Hepatocyte (in vitro differentiated cells): ENCODE results near the gene KRTAP9-9.
"Not testable (repeated sequence)": the region's sequence is repeated elsewhere in the genome, so short reads cannot be mapped to it uniquely, and the experiment has no call there.

Experiments used
- EZH2 ChIP-seq: fragments of 200-600 bp; sonication (generic); IDR thresholded peaks from 2 replicates; pipeline ENCODE4 v1.6.1; 2016; ENCODE audit warnings: antibody characterized with exemption, mild to moderate bottlenecking, borderline replicate concordance
- EZH2phosphoT487 ChIP-seq: fragments of 200-600 bp; sonication (generic); IDR thresholded peaks from one replicate; pipeline ENCODE4 v1.6.1; 2018; ENCODE audit warnings: antibody characterized with exemption, mild to moderate bottlenecking, low read depth, moderate library complexity; ENCODE audit not compliant: unreplicated experiment, severe bottlenecking
- TF ChIP-seq, protein P1 (sequence below): fragments of 200-600 bp; sonication (generic); IDR thresholded peaks from 2 replicates; pipeline ENCODE4 v1.5.1; 2016; ENCODE audit warnings: antibody characterized with exemption, mild to moderate bottlenecking; ENCODE audit not compliant: poor library complexity

DNA sequence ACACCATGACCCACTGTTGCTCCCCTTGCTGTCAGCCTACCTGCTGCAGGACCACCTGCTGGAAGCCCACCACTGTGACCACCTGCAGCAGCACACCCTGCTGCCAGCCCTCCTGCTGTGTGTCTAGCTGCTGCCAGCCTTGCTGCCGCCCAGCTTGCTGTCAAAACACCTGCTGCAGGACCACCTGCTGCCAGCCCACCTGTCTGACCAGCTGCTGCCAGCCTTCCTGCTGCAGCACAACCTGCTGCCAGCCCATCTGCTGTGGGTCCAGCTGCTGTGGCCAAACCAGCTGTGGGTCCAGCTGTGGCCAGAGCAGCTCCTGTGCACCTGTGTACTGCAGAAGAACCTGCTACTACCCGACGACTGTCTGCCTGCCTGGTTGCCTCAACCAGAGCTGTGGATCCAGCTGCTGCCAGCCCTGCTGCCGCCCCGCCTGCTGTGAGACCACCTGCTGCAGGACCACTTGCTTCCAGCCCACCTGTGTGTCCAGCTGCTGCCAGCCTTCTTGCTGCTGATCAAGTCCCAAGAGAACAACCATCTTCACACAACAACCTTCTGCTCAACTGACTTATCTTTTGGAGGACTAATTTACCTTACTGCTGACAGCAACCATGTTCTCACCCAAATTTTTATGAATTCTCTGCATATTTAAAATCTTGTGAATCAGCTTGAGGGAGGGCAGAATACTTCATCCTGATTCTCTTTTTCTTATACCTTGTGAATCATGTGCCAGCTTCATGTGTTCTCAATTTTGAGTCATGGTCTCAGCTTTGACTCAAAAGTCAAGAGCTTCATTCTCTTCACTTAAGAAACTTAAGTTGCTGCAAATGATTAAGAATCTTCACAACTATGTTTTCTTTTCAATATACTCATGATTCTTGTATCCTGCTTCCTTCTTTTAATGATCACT lies at the start of gene KRTAP9-9:
- TF ChIP-seq EZH2phosphoT487, EZH2: not testable (repeated sequence)
- TF ChIP-seq, protein P1, sequence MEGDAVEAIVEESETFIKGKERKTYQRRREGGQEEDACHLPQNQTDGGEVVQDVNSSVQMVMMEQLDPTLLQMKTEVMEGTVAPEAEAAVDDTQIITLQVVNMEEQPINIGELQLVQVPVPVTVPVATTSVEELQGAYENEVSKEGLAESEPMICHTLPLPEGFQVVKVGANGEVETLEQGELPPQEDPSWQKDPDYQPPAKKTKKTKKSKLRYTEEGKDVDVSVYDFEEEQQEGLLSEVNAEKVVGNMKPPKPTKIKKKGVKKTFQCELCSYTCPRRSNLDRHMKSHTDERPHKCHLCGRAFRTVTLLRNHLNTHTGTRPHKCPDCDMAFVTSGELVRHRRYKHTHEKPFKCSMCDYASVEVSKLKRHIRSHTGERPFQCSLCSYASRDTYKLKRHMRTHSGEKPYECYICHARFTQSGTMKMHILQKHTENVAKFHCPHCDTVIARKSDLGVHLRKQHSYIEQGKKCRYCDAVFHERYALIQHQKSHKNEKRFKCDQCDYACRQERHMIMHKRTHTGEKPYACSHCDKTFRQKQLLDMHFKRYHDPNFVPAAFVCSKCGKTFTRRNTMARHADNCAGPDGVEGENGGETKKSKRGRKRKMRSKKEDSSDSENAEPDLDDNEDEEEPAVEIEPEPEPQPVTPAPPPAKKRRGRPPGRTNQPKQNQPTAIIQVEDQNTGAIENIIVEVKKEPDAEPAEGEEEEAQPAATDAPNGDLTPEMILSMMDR = not testable (repeated sequence)
